ENCODE measurements around the gene ASPSCR1.

DNA sequence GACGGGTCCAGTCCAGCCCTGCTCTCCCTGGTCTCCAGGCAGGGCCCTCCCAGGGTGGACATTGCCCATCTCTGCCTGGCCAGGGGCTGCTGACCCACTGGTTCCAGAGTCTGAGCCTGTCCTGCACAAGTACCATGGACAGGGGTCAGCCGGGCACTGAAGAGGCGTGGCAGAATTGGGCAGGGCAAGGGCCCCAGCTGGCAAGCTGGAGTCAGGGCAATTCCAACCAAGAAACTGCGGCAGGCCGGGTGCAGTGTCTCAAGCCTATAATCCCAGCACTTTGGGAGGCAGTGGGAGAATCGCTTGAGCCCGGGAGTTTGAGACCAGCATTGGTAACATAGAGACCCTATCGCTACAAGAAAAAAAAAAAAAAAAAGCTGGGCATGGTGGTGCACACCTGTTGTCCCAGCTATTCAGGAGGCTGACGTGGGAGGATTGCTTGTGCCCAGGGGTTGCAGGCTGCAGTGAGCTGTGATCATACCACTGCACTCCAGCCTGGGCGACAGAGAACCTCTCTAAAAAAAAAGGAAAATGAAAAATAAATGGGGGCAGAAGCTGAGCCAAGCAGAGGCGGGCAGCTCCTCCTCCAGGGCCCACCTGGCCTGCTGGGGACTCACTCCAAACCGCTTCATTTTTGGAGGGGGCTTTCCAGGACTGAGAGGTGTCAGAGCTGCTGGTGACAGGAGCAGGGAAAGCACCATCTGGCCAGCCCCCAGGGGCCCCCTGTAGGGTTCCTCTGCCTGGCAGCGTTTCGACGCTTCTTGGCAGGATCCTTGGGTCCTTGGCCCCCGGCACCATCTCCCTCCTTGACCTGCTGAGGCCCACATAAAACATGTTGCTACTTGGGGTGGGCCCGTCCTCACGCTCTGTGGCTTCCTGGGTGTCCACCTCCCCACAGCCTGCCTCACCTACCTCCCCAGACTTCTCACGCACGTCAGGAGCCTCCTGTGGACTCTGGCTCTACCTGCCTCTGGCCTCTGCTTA, 47.0 kb upstream of the ASPSCR1 start:
- TF ChIP-seq, protein P1, sequence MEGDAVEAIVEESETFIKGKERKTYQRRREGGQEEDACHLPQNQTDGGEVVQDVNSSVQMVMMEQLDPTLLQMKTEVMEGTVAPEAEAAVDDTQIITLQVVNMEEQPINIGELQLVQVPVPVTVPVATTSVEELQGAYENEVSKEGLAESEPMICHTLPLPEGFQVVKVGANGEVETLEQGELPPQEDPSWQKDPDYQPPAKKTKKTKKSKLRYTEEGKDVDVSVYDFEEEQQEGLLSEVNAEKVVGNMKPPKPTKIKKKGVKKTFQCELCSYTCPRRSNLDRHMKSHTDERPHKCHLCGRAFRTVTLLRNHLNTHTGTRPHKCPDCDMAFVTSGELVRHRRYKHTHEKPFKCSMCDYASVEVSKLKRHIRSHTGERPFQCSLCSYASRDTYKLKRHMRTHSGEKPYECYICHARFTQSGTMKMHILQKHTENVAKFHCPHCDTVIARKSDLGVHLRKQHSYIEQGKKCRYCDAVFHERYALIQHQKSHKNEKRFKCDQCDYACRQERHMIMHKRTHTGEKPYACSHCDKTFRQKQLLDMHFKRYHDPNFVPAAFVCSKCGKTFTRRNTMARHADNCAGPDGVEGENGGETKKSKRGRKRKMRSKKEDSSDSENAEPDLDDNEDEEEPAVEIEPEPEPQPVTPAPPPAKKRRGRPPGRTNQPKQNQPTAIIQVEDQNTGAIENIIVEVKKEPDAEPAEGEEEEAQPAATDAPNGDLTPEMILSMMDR (IDR thresholded peaks at IDR 0.05 in 8 of 11, conservative IDR thresholded peaks at IDR 0.05 in 3 of 11): no peak
- TF ChIP-seq POLR2A (IDR thresholded peaks at IDR 0.05): no peak
- no peak for TF ChIP-seq POLR2AphosphoS5 (IDR thresholded peaks at IDR 0.05)

Data from spleen (tissue), 7 donors.